AML-193 (cell line): ENCODE data around the gene MAP4K5.
A peak's percentile ranks its signal among the peaks of the same experiment; 100 is the strongest.

Experiments
- DNase-seq, 2 experiments: peaks; one replicate each; lab custom pipeline; 2025; lab: John Stamatoyannopoulos, UW

MAP4K5 gene

GRCh38 chr14:50476134-50476533 is 56.2 kb downstream of the MAP4K5 start:
- no peak for DNase-seq

GRCh38 chr14:50475460-50475859 is 56.9 kb downstream of the MAP4K5 start:
- no peak for DNase-seq

GRCh38 chr14:50471838-50472465 is 60.4 kb downstream of the MAP4K5 start:
- no peak for DNase-seq

GRCh38 chr14:50469982-50470381 is 62.4 kb downstream of the MAP4K5 start:
- no peak for DNase-seq

GRCh38 chr14:50462111-50462510 is 70.3 kb downstream of the MAP4K5 start:
- no peak for DNase-seq

GRCh38 chr14:50453869-50454268 is 78.5 kb downstream of the MAP4K5 start:
- DNase-seq: no peak

- DNase-seq: no peak
These were observed 79.2 kb downstream of the MAP4K5 start for GRCh38 chr14:50452979-50453705.

GRCh38 chr14:50452296-50452695 is 80.1 kb downstream of the MAP4K5 start:
- DNase-seq: no peak

- DNase-seq: no peak
These were observed 80.5 kb downstream of the MAP4K5 start for GRCh38 chr14:50451854-50452253.

GRCh38 chr14:50447461-50447860 is 84.9 kb downstream of the MAP4K5 start:
- no peak for DNase-seq

GRCh38 chr14:50434528-50434927 is 97.8 kb downstream of the MAP4K5 start:
- no peak for DNase-seq

- no peak for DNase-seq
These were observed 100.2 kb downstream of the MAP4K5 start for GRCh38 chr14:50432131-50432530.

GRCh38 chr14:50425816-50426215 is 106.6 kb downstream of the MAP4K5 start:
- DNase-seq: peak; percentile 32 to 43

GRCh38 chr14:50425105-50425504 is 107.3 kb downstream of the MAP4K5 start:
- DNase-seq: no peak

GRCh38 chr14:50423529-50423928 is 108.8 kb downstream of the MAP4K5 start:
- DNase-seq: no peak

- DNase-seq: no peak
These were observed 110.9 kb downstream of the MAP4K5 start for GRCh38 chr14:50421499-50421898.

GRCh38 chr14:50417853-50418252 is 114.5 kb downstream of the MAP4K5 start:
- no peak for DNase-seq

GRCh38 chr14:50410921-50411320 is 121.4 kb downstream of the MAP4K5 start:
- DNase-seq: no peak

GRCh38 chr14:50410071-50410470 is 122.3 kb downstream of the MAP4K5 start:
- no peak for DNase-seq

GRCh38 chr14:50407111-50407812 is 125.1 kb downstream of the MAP4K5 start:
- no peak for DNase-seq

GRCh38 chr14:50403419-50403818 is 128.9 kb downstream of the MAP4K5 start:
- no peak for DNase-seq

- DNase-seq: no peak
These were observed 129.4 kb downstream of the MAP4K5 start for GRCh38 chr14:50402965-50403364.

- DNase-seq: no peak
These were observed 131.9 kb downstream of the MAP4K5 start for GRCh38 chr14:50400461-50400860.
